NOMO-1 treated with DMSO at 0.1 percent for 48 hours (cell line): ENCODE results near the gene ZNF385A.

Source experiments
- DNase-seq: peaks from one replicate; lab custom pipeline; 2025; ENCODE audit not compliant: unreplicated experiment; lab: John Stamatoyannopoulos, UW

The ZNF385A gene

GRCh38 chr12:54416687-54417603, 32.4 kb upstream of the ZNF385A start:
- no peak for DNase-seq

DNA sequence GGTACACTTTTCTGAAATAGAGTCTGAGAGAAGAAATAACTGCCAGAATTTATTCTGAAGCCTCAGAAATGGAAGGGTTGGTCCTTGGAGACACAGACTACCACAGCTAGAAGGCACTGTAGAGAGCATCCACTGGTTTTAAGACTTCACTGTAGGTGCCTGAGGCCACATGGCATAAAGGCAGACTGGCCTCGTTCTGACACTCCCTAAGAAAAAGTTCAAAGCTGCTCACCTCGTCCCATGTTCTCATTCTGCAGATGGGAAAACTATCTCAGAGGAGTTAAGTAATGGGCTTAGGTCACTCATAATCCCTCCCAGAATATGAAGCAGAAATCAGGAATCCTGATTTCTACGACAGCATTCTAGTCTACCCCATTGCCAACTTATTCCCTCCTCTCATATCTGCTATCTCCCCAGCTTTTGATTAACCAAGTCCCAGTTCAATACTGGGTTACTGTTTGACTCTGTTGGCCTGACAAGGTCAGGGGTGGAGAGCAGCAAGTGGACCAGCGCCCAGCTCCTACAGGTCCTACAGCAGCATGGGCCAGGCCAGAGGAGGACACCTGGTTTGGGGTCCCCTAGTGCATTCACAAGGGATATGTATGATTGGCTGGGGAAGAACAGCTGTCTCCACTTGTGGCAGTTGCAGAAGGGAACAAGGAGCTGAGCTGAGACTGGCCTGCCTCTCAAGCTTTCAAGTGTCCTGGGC, 30.8 kb upstream of the ZNF385A start:
- DNase-seq = peak; percentile 22

DNA sequence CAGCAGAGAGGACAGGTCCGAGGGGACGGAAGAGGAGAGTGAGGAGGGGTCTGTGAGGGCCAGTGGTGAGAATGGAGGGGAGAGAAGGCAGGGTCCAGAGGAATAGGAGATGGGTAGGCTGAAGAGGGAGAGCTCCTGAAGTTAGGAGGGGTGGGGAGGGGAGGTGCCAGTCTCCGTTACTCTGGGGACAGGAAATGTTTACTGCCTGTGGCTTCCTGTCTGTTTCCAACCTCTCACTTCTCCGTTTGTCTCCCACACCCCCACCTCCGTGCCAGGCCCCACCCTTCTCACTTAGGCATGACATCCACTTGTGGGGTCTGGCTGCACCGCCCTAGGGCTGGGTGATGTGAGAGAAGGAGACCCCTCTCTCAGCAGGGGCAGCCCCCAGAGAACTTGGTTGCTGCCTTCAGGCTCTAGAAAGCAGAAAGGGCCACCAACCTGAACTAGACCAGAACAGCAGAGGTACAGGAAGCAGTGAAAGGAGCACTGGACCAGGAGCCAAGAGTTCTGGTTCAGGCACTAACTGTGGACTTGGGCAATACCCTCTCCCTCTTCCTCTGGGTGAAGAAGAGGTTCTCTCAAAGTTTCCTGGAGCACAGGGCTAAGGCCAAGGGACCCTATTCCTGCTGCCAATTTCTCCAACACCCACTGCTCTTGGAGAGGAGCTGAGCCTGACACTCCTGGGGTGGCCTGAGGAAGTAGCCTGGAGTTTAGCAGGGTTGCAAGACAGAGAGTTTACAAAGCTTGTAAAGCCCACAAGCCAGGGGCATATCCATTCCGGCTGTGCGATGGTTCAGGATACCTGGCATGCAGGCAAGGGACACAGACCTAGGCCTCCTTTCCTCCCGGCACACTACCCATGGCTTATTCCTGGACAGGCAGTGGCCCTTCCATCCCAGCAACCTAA, 29.0 kb upstream of the ZNF385A start:
- DNase-seq = peak; percentile 82

DNA sequence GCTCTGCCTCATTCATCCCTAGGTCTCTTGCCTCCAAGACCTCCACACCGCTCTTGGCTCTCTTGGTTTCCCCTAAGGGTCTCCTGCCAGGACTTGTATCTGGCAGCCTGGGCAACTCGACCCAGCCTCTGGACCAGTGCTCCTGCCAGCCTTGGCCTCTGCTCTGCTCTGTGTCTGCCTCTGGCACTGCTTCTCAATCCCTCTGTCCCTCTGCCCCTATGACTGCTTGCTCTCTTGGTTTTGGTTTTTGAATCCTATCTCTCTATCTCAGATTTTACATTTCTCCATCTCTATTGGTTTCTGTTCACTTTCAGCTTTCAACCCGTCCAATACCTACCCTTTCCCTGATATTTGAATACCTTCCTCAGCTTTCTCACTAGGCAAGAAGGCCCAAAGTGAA, 28.3 kb upstream of the ZNF385A start:
- DNase-seq = no peak

DNA sequence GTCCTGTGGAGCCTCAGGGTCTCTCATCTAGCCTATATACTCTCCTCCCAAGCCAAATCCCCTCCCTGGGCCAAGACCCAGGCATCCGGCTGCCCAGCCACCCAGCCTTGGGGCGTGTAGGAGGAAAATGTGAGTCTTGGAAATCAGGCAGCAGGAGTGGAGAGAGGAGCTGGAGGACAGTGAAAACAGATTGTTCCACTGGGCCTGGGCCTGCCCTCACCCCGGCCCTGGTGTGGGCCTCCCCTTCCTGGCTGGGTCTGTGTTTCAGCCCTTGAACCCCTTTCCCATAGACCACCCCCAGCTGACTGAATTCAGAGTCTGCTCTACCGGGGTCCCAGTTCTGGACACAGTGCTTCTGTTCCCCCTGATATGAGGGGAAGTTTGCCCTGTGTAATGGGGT, 27.8 kb upstream of the ZNF385A start:
- no peak for DNase-seq

DNA sequence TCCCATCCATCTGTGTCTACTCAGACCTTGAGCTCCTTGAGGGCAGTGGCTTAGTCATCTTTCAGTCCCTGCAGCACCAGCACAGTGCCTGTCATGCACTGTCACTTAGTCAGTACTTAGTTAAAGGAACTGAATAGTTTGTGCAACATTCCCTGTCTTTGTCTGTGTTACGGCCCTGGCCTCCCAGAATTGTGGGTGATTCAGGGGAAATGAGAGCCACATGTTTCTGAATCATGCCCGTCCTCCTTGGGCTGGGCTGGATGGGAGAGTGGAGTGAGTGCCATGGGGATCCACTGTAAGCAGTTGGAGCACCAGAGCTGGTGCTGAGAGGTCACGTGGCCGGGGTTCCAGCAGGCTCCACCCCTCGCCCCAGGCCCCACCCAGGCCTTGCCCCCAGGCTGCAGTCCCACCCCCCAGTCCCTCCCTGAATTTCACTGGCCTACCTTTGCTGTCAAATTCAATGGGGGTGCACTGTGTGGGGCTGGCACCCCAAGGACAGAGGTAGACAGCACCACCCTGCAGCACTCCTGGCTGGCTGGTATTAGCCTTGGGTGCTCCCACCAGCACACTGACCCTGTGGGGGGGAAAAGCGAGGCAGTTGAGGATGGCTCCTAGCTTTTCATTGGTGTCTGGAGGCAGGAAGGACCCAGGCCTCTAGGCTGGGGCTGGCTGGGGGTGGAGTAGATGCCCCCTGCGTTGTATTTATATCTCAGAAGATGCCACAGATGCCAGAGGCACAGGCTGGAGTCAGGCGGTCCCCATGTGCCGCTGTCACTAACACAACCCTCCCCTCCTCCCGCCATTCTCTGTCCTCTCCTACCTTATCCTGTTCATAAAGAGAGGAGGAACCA, 27.1 kb upstream of the ZNF385A start:
- peak; percentile 65 for DNase-seq

DNA sequence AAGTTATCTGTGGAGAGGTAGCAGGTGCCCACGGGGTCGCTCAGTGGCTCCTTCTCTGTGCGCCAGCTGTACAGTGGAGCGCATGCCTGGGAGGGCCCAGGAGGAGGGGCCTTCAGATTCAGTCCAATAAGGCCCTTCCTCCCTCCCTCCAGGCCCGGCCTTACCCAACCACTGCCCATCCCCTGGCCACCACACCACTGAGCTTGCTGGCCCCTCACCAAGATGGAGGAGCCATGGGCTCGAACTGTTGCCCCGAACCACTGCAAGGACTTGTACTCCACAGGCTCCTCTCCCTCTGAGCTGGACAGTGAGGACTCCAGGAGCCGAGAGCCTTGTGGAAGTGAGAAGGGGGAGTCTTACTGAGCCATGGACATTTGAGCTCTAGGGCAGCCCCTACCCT, 24.7 kb upstream of the ZNF385A start:
- DNase-seq = no peak

DNA sequence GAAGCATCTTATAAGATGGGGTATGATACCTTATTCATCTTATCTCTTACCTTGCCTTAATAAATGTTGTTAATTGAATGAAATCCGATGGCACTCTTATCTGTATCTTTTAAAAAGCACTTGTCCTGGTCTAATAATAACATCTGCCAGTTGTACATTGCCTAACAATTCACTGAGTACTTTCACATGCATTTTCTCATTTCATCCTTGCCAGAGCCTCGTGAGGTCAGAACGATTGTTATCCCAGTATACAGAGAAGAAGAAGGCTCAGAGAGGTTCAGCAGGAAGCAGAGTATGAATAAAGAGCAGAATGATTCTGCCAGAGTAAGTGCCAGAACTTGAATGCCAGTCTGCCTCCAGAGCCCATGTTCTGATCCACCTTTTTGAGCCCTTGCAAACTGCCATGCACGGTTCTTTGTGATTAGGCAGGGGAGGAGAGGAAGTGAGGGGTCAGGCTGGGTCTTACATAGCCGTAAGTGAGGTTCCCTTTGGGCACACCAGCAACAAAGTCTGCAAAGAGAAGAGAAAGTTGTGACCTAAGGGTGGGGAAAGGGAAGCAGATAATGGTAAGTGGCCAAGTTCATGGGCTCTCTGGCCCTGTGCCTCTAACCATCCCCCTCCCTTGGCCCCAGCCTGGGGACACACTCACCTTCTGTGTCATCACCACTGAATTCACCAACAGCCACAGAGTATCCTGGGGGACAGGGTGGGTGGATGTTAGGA, 22.8 kb upstream of the ZNF385A start:
- peak; percentile 88 for DNase-seq

GRCh38 chr12:54405573-54405972, 21.0 kb upstream of the ZNF385A start:
- no peak for DNase-seq

DNA sequence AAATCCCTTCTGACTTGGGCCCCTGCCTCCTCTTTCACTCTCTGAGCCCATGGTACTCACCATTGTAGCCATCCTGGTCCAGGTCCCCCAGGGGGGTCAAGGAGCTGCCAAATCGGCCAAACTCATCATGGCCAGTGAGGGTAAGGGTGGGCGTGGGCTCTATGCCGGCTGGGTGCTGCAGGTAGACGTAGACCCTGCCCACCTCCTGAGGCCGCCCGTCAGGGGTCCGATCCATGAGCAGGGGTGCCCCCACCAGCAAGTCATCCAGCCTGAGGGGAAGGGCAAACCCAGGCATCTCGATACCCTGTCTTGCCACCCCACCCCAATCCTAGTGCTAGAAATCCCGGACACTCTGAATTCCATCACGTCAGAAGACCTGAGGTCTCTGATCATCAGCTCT, 20.6 kb upstream of the ZNF385A start:
- DNase-seq = no peak

DNA sequence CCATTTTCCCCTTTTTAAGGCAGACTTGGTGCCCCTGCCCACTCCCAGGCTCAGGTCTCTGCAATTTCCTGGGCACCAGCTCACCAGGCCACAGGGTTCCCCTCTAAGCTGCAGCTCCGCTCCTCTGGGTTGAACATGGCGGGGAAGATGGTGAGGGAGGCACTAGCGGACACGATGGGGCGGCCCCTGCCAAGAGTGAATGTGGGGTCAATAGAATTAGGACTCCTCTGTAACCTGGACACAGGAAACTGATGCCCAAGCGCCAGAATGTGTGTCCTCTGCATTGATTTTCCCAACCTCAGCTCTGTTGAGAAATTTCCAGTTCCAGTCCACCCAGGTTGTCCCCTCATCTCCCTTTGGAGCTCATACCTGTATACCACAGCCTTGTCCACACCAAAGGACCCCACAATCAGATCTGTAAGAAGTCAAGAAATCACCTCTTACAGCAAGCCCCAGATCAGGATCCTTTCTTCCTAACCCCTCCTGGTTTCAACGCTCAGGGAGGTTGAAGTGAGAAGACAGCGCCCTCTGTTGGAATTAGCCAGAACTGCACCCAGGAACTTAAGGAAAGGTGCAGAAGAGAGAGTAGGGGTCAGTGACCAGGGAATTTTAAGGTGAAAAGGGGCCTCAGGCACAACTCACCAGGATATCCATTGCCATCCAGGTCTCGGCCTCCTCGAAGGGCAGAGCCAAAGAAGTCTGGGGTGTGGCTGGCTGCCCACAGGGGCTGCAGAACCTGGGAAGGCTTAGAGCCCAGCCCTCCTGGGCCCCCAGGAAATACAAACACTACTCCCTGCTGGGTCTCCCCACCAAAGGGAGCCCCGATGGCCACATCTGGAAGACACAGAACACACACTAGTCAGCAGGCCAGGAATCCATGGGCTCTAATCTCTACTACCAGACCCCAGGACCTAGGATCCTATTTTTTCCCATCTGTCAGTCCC, 19.8 kb upstream of the ZNF385A start:
- peak; percentile 47 for DNase-seq

DNA sequence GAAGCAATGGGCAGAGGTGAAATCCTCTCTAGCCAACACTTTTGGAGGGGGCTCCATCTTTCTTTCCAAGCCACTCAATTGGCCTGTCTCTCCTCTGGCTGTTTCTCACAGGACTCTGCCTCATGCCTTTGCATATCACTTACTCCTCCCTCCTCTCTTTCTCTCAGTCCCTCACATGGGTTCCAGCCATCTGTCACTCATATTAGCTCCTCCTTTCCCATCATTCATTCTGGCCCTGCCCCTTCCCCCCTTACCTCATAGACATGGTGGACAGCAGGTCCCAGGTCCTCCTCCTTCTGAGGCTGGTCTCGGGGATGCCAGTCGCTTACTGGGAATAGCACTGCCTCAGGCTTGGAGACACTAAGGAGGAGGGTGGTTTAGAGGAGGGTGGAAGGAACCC, 16.6 kb upstream of the ZNF385A start:
- DNase-seq = no peak

GRCh38 chr12:54398995-54399793, 14.7 kb upstream of the ZNF385A start:
- DNase-seq = peak; percentile 68

DNA sequence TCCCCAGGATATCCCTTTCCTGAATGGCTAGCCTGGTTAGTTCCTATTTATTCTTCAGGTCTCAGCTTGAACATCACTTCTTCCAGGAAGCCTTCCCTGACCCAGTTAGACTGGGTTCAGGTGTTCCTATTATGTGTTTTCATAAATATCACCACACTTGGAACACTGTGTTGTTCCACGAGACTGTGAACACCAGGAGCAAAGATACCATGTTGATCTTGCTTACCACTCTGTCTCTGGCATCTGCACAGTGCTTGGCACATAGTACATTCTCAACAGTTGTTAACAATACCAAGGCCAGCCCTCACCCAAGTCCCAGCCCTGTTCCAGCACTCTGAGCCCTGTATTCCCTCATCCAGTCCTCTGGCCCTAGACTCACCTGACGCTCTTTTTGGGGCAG, 13.7 kb upstream of the ZNF385A start:
- DNase-seq = no peak

DNA sequence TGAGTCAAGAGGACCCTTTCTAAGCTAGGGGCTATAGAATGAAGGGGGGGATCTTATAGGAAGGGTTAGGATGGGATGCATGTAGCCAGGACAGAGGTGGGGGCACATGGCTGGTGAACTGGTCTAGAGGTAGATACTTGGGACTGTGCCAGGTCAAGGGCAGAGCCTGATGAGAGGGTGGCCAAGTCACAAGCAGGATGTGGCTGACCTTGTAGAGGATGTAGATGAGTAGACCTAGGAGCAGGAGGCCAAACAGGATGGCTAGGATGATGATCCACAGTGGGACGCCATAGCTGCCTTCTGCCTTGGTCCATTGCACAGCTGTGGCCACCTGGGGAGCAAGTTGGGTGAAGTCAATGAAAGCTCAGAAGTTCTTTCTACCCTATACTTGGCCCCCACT, 12.6 kb upstream of the ZNF385A start:
- DNase-seq = no peak

DNA sequence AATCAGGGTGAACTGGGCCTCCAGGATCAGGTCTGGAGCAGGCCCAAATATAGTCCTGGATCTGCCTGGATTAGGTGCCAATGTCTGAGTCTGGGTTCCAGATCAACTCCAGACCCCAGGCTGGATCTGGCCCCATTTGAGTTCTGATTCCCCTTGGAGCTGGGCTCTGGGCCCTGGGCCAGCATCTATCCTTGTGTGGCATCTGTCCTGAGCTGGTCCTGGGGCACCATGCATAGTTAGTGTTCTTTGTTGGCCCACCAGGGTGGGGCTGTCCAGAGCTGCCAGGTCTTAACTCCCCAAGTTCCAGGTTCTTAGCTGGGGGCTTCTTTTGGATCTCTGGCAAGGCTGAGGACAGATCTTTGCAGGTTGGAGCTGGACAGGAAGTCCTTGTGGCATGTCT, 11.0 kb upstream of the ZNF385A start:
- no peak for DNase-seq

DNA sequence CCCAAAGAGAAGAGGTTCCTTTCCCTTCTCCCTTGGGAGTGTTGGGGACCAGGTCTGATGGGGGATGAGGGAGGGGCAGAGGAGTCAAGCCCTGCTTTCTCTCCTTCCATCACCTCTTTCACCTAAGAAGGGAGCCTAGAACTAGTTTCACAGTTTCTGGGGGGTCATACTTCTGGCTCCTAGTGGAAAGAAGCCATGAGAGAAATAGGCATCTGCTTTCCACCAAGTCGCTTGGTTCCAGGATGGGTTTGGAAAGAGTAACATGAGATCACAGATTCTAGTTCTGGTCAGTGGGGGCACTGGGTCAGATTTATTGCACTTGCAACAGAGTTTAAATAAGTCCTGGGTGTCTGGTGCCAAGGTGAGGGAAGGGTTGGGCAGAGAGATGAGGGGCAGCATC, 10.5 kb upstream of the ZNF385A start:
- no peak for DNase-seq

DNA sequence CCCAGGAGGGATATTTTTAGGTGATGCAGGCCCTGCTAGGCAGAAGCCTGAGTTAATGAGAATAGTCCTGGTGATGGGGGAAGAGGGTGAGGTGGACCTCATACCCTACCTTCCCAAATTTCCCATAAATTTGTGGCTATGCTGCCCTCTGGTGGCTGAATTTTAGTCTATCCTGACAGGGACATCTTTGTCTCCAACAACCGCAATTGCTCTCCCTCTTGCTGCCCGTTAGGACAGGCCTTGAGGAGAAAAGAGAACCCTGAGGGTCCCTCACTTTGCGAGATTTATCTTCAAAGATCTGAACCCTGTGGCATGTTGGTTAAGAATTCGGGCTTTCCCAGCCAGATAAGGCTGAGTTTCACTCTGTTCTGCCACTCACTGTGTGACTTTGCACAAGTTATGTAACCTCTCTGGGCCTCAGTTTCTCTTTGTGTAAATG, 9.8 kb upstream of the ZNF385A start:
- peak; percentile 60 for DNase-seq
